OCI-LY3 (cell line): ENCODE results near the gene CACNA2D3.

Experiments
- H2AFZ ChIP-seq: fragments of 200-600, 300-600 bp; shearing (Covaris generic); 2 replicates; pipeline ENCODE4 v1.6.0; 2014; ENCODE audit warnings: antibody characterized with exemption, low read depth, low read length
- H3K27ac ChIP-seq: fragments of 200-600, 300-600 bp; sonication (generic); 2 replicates; pipeline ENCODE4 v1.5.1; 2014; ENCODE audit warnings: mild to moderate bottlenecking, low read length, moderate library complexity, mixed read lengths
- H3K27me3 ChIP-seq: fragments of 200-600, 300-600 bp; sonication (generic); 2 replicates; pipeline ENCODE4 v1.6.1; 2014; ENCODE audit warnings: low read depth, low read length, mixed read lengths
- H3K36me3 ChIP-seq: fragments of 200-600, 300-600 bp; sonication (generic); replicated peaks from 2 replicates; pipeline ENCODE3; 2014; ENCODE audit warnings: low read depth, low read length, mixed read lengths
- H3K4me1 ChIP-seq: fragments of 300-600, 200-600 bp; sonication (generic); 2 replicates; pipeline ENCODE4 v1.6.1; 2014; ENCODE audit warnings: low read length, mixed read lengths
- H3K4me2 ChIP-seq: fragments of 200-600, 300-600 bp; sonication (generic); 2 replicates; pipeline ENCODE4 v1.6.1; 2014; ENCODE audit warnings: low read length, mixed read lengths
- H3K4me3 ChIP-seq: fragments of 300-600, 200-600 bp; sonication (generic); 2 replicates; pipeline ENCODE4 v1.5.1; 2014; ENCODE audit warnings: antibody characterized with exemption, mild to moderate bottlenecking, low read length, moderate library complexity
- H3K79me2 ChIP-seq: fragments of 300-600, 200-600 bp; shearing (Covaris generic); 2 replicates; pipeline ENCODE4 v1.6.1; 2014; ENCODE audit warnings: mild to moderate bottlenecking, low read length, mixed read lengths
- H3K9ac ChIP-seq: fragments of 300-600, 200-600 bp; shearing (Covaris generic); 2 replicates; pipeline ENCODE4 v1.6.0; 2014; ENCODE audit warnings: mild to moderate bottlenecking, low read length, moderate library complexity
- H3K9me3 ChIP-seq: fragments of 200-600, 300-600 bp; shearing (Covaris generic); 2 replicates; pipeline ENCODE4 v1.6.1; 2014; ENCODE audit warnings: low read length, mixed read lengths; ENCODE audit not compliant: insufficient read depth
- H4K20me1 ChIP-seq: fragments of 200-600, 300-600 bp; sonication (generic); 2 replicates; pipeline ENCODE4 v1.6.1; 2016; ENCODE audit warnings: low read length, mixed read lengths; ENCODE audit not compliant: insufficient read depth
- EZH2phosphoT487 ChIP-seq: fragments of 200-600 bp; shearing (Covaris generic); IDR thresholded peaks from 2 replicates; pipeline ENCODE4 v1.6.1; 2018; ENCODE audit warnings: antibody characterized with exemption, mixed run types, low read depth
- TF ChIP-seq, protein P1 (sequence below): fragments of 200-600, 300-600 bp; sonication (generic); IDR thresholded peaks from 2 replicates; pipeline ENCODE4 v1.5.1; 2014; ENCODE audit warnings: antibody characterized with exemption, low read length, low read depth

The CACNA2D3 gene

DNA sequence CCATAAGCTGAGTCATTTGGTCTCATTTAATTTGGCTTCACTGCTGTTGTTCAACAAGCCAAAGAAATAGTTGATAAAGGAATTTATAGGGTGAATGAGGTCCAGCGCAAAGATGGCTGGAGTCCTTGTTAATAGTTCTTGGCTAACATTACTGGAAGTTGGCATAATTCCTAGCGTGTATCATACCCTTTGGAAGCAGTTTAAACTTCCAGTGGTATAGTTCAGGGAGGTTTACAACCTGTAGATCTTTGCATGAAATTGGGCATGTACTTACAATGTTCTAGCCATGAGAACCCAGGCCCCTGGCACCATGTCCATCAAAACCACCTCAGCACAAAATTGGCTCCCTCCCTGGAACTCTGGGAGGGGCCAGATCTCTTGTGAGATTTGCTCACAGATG lies 424.7 kb downstream of the CACNA2D3 start:
- H3K4me3 ChIP-seq = no peak overlapping the region
- H3K9ac ChIP-seq = no peak overlapping the region
- H3K27ac ChIP-seq = no peak overlapping the region
- TF ChIP-seq, protein P1, sequence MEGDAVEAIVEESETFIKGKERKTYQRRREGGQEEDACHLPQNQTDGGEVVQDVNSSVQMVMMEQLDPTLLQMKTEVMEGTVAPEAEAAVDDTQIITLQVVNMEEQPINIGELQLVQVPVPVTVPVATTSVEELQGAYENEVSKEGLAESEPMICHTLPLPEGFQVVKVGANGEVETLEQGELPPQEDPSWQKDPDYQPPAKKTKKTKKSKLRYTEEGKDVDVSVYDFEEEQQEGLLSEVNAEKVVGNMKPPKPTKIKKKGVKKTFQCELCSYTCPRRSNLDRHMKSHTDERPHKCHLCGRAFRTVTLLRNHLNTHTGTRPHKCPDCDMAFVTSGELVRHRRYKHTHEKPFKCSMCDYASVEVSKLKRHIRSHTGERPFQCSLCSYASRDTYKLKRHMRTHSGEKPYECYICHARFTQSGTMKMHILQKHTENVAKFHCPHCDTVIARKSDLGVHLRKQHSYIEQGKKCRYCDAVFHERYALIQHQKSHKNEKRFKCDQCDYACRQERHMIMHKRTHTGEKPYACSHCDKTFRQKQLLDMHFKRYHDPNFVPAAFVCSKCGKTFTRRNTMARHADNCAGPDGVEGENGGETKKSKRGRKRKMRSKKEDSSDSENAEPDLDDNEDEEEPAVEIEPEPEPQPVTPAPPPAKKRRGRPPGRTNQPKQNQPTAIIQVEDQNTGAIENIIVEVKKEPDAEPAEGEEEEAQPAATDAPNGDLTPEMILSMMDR = no peak
- no peak for TF ChIP-seq EZH2phosphoT487
- H3K4me2 ChIP-seq = no peak overlapping the region
- H3K36me3 ChIP-seq = no peaks in the 10 kb centered on the region
- H3K4me1 ChIP-seq = no peaks in the 10 kb centered on the region
- H4K20me1 ChIP-seq = no peaks in the 10 kb centered on the region
- H3K79me2 ChIP-seq = no peaks in the 10 kb centered on the region
- no peaks in the 10 kb centered on the region for H3K27me3 ChIP-seq
- no peak overlapping the region for H2AFZ ChIP-seq
- no peaks in the 10 kb centered on the region for H3K9me3 ChIP-seq

DNA sequence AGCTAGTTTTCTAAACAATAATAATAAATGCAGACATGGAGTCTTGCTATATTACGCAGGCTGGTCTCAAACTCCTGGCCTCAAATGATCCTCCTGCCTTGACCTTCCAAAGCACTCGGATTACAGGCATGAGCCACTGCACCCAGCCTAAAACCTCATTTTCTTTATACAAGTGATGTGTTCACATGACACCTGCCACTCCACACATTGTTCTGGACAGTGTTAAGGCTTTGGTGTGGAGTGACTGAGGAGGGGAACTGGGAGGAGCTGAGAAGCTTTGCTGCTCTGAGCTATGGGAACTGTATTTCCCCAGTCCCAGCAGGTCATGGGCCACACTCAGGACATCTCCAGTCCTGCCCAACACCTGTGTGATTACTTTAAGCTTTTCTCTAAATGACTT lies 425.5 kb downstream of the CACNA2D3 start:
- Histone ChIP-seq H3K36me3 (no peaks in the 10 kb centered on the region), H3K4me1 (no peaks in the 10 kb centered on the region), H3K79me2 (no peaks in the 10 kb centered on the region), H4K20me1 (no peaks in the 10 kb centered on the region), H3K27ac (no peak overlapping the region), H3K27me3 (no peaks in the 10 kb centered on the region), H3K9me3 (no peaks in the 10 kb centered on the region), H3K9ac (no peak overlapping the region), H2AFZ (no peak overlapping the region), H3K4me3 (no peak overlapping the region), H3K4me2 (no peak overlapping the region)
- TF ChIP-seq, protein P1 = no peak
- TF ChIP-seq EZH2phosphoT487 = no peak

DNA sequence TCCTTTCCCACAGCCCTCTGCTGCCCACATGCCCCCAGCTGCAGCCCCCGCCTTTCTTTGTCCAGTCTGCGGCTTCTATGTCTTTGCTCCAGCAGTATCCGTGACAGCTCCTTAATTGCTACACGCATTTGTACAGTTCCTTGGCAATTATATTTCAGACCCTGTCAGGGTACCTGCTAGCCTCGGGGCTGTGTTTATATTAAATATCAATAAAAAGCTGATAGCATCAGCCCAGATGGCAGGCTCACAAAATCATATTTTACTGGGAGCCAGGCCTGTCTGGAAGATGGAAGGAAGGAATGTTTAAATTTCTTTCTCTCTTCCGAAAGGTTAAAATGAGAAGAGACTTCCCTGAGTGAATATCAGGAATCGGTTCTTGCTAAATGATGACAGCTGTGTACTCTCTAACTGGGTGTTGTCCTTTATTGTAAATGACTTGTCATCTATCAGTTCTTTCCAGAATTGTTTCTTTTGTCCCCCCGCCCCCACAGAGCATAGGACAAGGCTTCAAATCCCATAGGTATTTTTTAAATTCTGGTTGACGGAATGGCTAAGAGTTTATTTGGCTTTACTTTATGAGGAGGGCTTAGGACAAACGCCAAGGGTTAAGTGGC lies 427.4 kb downstream of the CACNA2D3 start:
- Histone ChIP-seq H3K27me3 (no peaks in the 10 kb centered on the region), H3K9me3 (no peaks in the 10 kb centered on the region), H3K4me2 (no peak overlapping the region), H4K20me1 (no peaks in the 10 kb centered on the region), H3K4me1 (no peaks in the 10 kb centered on the region), H2AFZ (no peak overlapping the region), H3K79me2 (no peaks in the 10 kb centered on the region), H3K4me3 (no peak overlapping the region), H3K36me3 (no peaks in the 10 kb centered on the region), H3K9ac (no peak overlapping the region), H3K27ac (no peak overlapping the region)
- no peak for TF ChIP-seq EZH2phosphoT487
- TF ChIP-seq, protein P1 = no peak

DNA sequence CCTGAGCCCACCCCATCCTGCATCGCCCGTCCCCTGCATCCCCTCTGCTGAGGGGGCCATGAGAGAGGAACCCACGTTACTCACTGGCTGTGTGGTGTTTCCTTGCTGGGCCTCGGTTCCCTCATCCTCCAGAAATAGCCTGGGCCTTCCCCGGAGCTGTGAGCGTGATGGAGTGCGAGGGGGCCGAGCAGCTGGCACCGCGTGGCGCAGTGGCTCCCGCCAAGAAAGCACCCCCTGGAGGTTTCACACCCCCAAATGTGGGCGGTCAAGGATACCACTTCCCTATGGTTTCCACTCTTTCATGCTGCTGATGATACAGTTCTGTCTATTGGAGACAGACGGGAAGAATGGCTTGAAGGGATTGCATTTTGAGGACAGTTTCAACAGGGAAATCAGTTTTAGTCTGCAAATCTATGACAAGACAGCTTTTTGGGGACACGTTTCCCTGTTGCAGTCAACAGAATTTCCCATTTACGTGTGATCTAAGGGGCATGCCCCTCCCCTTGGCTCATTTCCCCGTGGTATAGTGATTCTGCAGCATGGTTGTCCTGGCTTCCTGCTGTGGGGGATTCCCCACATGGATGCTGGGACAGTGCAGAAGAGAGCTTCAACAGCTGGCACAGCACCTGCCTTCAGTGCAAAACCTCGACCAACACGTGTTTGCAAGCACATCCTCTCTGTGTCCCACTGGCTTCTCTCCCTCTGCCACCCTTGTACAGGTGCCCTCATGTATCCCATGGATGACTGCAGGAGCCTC lies 428.0 kb downstream of the CACNA2D3 start:
- Histone ChIP-seq H3K9ac (no peak overlapping the region), H4K20me1 (no peaks in the 10 kb centered on the region), H3K27me3 (no peaks in the 10 kb centered on the region), H3K27ac (no peak overlapping the region), H3K4me1 (no peaks in the 10 kb centered on the region), H3K79me2 (no peaks in the 10 kb centered on the region), H3K4me3 (no peak overlapping the region), H3K36me3 (no peaks in the 10 kb centered on the region), H2AFZ (no peak overlapping the region), H3K9me3 (no peaks in the 10 kb centered on the region), H3K4me2 (no peak overlapping the region)
- TF ChIP-seq EZH2phosphoT487 = no peak
- TF ChIP-seq, protein P1 = no peak
